Body of pancreas (tissue), 4 donors: Measurements from ENCODE around the gene USP7.

Source experiments
- POLR2A ChIP-seq, 3 donors: fragments of 450-650 bp; IDR thresholded peaks; one replicate each; pipeline ENCODE4 v1.6.1; 2016; ENCODE audit warnings: antibody characterized with exemption in 3 of 3, mild to moderate bottlenecking in 2 of 3
- TF ChIP-seq, protein P1 (sequence below), 7 experiments: fragments of 450-650 bp in 4 of 7; fragments of 200-600 bp in 3 of 7; sonication (generic) in 3 of 7; IDR thresholded peaks; one replicate each; pipeline ENCODE4 v1.5.1; 2016 to 2019; ENCODE audit warnings: antibody characterized with exemption in 7 of 7

DNA sequence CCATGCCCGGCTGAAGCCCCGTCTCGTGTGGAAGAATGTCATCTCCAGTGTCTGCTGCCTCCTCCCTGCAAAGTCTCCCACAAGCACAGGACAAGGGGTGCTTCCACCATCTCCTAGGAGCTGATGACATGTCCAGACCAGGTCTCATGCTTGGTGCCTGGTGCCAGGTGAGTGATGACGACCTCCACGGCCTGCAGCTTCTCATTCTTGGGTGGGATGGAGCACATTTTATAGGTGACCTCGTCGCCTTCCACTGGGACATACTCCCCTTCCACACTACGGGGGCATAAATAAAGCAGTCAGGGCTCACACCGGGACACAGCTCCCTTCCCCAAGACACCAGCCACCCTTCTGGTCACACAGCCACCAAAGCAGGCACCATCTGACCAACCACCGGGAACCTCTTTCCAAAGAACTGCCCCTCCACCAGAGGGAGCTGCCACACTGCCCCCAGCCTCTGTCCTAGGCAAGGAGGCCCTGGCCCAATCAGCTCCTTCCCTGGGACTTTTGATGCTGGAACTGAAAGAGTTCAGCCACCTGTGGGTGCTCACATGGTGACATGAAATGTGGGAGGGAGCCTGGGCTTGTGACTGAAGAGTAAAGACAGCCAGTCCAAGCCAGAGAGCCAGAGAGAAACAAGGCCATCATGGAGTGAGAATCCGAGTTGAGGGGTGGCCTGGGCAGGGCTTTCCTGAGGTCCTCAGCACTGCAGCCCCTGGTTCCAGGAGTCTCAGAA, 108.5 kb downstream of the USP7 start:
- TF ChIP-seq, protein P1, sequence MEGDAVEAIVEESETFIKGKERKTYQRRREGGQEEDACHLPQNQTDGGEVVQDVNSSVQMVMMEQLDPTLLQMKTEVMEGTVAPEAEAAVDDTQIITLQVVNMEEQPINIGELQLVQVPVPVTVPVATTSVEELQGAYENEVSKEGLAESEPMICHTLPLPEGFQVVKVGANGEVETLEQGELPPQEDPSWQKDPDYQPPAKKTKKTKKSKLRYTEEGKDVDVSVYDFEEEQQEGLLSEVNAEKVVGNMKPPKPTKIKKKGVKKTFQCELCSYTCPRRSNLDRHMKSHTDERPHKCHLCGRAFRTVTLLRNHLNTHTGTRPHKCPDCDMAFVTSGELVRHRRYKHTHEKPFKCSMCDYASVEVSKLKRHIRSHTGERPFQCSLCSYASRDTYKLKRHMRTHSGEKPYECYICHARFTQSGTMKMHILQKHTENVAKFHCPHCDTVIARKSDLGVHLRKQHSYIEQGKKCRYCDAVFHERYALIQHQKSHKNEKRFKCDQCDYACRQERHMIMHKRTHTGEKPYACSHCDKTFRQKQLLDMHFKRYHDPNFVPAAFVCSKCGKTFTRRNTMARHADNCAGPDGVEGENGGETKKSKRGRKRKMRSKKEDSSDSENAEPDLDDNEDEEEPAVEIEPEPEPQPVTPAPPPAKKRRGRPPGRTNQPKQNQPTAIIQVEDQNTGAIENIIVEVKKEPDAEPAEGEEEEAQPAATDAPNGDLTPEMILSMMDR (IDR thresholded peaks at IDR 0.05): peak in 4 of 7 experiments; percentile 16 to 33 (median 18)
- no peak for TF ChIP-seq POLR2A (IDR thresholded peaks at IDR 0.05)
